IPS DF 4.7 (cell line): ENCODE measurements around the gene ANKRD33B.
"Not testable (repeated sequence)": the region's sequence is repeated elsewhere in the genome, so short reads cannot be mapped to it uniquely, and the experiment has no call there.

Source experiments
- DNase-seq: peaks from one replicate; pipeline ENCODE4 v3.0.0-alpha.2; 2013; ENCODE audit warnings: low spot score; ENCODE audit errors: extremely low read depth

The ANKRD33B gene

GRCh38 chr5:10536931-10537579 is 26.8 kb upstream of the ANKRD33B start:
- DNase-seq = no peak

GRCh38 chr5:10537624-10538023 is 26.2 kb upstream of the ANKRD33B start:
- DNase-seq = no peak

- DNase-seq = no peak
Measured at GRCh38 chr5:10538103-10538788, 25.6 kb upstream of the ANKRD33B start.

DNA sequence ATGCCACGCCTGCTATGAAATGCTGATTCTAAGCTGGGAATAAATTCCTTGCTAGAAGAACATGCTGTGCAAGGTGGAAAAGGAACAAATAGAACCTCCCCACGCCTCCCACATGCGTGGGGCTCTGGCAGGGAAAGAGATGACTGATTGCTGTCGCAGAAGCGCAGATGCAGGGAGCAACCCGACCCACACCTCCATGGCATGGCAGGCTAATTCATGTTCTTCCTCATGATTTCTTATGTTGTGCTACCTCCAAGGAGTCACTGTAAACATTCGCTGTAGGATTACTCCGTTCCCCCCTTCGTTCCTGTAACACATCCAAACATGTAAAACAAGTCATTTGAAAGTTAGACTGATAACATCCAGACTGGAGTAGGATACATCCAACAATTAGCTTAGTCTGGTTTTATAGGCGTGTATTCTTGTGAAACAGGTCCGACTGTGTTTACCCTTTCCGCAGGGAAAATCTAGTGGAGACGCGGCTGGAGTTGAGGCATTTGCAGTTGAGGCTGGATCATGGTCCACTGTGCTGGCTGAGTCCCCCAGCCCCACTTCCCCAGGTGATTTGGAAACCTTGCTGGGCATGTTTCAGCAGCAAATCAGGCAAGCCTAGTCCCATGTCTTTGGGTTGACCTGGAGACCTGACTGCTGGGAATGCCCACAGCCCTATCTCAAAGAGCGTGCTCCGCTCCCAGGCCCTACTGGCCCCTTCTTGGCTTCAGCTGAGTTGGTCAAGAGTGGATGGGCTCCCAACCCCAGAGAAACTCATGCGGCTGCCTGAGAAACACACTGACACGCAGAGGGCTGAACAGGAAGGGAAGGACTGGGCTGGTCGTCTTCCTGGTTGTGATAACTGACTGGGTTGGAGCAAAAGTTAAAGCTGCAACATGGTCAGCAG is 24.8 kb upstream of the ANKRD33B start:
- DNase-seq = no peak

GRCh38 chr5:10539687-10539998 is 24.2 kb upstream of the ANKRD33B start:
- no peak for DNase-seq

DNA sequence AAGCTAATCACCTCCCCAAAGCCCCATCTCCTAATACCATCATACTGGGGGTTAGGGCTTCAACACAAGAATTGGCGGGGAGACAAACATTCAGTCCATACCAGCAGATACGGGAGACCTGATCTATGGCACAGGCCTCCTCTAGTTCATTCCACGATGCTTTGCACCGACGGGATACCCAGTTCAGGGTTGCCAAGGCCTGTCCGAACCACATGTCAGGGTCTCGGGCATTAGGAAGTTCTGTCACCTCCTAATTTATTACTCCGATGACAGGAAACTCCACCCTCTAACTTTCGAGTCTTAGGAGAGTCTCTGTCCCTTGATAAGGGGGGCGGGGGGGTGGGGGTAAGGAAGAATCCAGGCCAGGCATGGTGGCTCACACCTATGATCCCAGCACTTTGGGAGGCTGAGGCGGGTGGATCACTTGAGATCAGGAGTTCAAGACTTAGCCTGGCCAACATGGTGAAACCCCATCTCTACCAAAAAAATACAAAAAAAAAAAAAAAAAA is 23.8 kb upstream of the ANKRD33B start:
- DNase-seq = no peak

DNA sequence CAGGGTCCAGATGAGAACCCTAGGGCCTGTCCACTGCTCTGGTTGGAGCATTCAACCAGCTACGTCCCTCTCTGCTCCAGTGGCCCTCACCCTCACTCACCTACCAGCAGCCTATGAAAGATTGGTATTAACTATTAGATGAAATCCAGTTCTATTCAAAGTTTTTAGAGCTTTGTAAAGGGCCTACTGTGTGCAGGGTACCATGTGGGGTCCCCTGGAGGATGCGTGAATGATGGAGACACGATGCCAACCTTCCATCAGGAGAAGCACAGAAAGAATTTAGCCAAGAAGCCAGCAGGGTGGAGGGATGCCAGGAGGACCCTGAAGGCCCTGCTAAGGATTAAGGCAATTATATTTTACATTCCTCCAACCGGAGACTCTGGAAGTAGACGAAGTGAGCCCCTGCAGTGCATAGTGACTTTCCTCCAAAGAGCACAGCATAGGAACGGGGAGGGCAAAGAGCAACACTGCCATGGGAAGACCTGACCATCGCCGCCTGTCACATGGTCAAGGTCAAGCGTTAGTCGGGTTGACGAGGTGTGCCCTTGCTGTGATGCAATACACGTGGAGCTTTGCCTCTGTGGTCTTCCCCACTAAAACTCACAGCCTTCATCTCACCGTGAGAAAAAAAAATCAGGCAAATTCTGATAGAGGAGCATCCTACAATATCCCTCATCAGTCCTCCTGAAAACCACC is 22.8 kb upstream of the ANKRD33B start:
- DNase-seq = no peak

GRCh38 chr5:10542055-10542550 is 21.8 kb upstream of the ANKRD33B start:
- no peak for DNase-seq

DNA sequence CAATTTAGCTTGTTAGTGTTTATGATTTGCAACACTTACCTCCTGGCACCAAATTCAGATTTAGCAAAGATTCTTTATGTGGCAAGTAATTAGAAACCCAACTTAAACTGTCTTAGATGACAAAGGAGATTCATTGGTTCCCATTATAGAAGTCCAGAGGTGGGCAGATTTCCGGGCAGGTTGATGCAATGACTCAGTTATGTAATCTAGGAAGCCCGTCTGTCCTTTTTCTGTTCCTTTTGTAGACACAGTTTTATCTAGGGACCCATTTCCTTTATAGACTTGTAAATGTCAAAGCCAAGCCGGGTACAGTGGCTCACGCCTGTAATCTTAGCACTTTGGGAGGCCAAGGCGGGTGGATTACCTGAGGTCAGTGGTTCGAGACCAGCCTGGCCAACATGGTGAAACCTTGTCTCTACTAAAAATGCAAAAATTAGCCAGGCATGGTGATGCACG is 20.3 kb upstream of the ANKRD33B start:
- no peak for DNase-seq

- no peak for DNase-seq
Measured at GRCh38 chr5:10545084-10545483, 18.8 kb upstream of the ANKRD33B start.

GRCh38 chr5:10546186-10546585 is 17.7 kb upstream of the ANKRD33B start:
- no peak for DNase-seq

DNA sequence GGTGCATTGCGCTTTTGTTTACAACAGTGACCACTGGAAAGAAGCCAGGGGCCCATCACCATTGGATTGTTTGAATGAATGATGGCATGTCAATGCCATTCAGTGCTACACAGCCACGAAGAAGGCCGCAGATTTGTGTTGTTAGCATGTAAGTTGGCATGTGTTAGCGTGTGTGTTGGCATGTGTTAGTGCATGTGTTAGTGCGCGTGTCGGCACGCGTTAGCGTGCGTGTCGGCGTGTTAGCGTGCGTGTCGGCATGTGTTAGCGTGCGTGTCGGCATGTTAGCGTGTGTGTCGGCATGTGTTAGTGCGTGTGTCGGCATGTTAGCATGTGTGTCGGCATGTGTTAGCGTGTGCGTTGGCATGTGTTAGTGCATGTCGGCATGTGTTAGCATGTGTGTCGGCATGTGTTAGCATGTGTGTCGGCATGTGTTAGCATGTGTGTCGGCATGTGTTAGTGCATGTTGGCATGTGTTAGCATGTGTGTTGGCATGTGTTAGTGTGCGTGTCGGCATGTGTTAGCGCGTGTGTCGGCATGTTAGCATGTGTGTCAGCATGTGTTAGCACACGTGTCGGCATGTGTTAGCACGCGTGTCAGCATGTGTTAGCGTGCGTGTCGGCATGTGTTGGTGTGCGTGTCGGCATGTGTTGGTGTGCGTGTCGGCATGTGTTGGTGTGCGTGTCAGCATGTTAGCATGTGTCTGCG is 15.3 kb upstream of the ANKRD33B start:
- DNase-seq = no peak

GRCh38 chr5:10549123-10549514 is 14.8 kb upstream of the ANKRD33B start:
- DNase-seq = not testable (repeated sequence)

DNA sequence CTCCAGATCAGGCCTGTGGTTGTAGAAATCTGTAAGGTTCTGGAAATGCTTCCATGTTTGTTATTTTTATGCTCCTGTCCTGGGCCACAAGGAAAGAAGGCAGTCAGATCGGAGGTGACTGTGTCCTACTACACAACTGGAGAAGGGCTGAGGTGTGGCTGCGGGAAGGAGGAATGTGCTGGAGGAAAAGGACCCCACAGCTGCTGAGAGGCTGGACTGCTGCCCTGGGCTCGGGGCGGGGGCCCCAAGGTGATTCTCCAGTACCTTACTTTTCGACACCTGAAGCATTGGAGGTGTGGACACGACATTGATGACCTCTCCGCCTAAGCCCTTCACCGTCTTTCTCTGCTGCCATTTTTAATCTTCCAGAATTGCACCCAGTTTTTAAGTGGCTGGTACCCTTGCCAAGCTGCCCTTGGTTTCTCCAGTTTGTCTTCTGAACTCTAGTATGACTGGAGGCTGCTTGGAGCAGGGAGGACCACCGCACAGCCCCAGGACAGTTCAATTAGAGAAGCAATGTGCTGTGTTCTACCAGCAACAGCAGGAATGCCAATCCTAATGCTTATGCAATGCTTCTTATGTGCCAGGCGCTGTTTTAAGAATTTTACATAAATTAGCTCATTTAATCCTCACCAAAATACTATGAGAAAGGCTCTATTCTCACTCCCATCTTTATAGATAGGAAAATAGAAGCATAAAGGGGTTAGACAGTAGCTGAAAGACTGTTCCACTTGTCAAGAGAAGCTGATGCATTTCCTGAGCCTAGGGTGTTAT is 13.5 kb upstream of the ANKRD33B start:
- DNase-seq = no peak

DNA sequence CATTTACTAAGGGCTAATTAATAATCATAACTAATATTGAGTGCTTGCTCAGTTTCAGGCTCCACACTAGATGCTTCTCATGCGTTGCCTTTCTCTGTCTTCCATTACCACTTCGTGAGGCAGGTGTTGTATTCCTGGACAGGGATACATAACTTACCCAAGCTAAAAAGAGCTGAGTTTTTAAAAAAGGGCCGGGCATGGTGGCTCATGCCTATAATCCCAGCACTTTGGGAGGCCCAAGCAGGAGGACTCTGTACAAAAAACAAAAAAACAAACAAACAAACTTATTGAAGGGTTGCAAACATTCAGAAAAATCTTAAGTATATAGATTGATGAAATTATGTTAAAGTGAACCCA is 12.1 kb upstream of the ANKRD33B start:
- no peak for DNase-seq

GRCh38 chr5:10552183-10553143 is 11.4 kb upstream of the ANKRD33B start:
- DNase-seq = no peak

- no peak for DNase-seq
Measured at GRCh38 chr5:10553476-10553875, 10.4 kb upstream of the ANKRD33B start.

DNA sequence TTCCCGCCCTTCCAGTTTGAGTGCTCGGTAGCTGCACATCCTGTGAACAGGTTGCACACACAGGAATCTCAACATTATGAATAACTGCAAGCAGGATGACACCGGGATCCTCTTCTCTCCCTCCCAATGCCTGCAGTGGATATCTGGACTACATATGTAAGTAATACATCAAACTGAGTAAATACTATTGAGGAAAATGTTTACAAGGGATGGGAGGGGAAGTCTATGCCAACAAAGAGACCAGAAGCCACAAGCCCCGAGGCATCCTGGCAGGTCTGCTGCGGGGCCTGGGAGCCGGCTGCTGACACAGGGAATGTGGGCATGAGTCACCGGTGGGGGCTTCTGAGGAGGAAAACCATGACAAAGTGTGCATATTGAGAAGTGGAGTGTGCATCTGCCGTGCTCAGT is 8.6 kb upstream of the ANKRD33B start:
- DNase-seq = no peak

GRCh38 chr5:10556289-10556807 is 7.5 kb upstream of the ANKRD33B start:
- no peak for DNase-seq
